Fibroblast of pulmonary artery (primary cell): ENCODE data around the gene FKBP9.

ENCODE experiments used
- DNase-seq: peaks from one replicate; pipeline ENCODE4 v3.0.0-alpha.2; 2010; ENCODE audit warnings: low read depth
- H3K4me3 ChIP-seq: replicated peaks from 2 replicates; pipeline ENCODE4 v1.5.1; 2011; ENCODE audit warnings: low read depth, mild to moderate bottlenecking, control low read depth, low read length, moderate library complexity
- TF ChIP-seq, protein P1 (sequence below): IDR thresholded peaks from 2 replicates; pipeline ENCODE4 v1.5.1; 2011; ENCODE audit warnings: mild to moderate bottlenecking, control low read depth, low read length, inconsistent platforms; ENCODE audit errors: missing control alignments

Gene FKBP9

GRCh38 chr7:32928785-32929298 lies 28.4 kb upstream of the FKBP9 start:
- no peak overlapping the region for H3K4me3 ChIP-seq
- no peak for DNase-seq
- TF ChIP-seq, protein P1, sequence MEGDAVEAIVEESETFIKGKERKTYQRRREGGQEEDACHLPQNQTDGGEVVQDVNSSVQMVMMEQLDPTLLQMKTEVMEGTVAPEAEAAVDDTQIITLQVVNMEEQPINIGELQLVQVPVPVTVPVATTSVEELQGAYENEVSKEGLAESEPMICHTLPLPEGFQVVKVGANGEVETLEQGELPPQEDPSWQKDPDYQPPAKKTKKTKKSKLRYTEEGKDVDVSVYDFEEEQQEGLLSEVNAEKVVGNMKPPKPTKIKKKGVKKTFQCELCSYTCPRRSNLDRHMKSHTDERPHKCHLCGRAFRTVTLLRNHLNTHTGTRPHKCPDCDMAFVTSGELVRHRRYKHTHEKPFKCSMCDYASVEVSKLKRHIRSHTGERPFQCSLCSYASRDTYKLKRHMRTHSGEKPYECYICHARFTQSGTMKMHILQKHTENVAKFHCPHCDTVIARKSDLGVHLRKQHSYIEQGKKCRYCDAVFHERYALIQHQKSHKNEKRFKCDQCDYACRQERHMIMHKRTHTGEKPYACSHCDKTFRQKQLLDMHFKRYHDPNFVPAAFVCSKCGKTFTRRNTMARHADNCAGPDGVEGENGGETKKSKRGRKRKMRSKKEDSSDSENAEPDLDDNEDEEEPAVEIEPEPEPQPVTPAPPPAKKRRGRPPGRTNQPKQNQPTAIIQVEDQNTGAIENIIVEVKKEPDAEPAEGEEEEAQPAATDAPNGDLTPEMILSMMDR, result no peak

DNA sequence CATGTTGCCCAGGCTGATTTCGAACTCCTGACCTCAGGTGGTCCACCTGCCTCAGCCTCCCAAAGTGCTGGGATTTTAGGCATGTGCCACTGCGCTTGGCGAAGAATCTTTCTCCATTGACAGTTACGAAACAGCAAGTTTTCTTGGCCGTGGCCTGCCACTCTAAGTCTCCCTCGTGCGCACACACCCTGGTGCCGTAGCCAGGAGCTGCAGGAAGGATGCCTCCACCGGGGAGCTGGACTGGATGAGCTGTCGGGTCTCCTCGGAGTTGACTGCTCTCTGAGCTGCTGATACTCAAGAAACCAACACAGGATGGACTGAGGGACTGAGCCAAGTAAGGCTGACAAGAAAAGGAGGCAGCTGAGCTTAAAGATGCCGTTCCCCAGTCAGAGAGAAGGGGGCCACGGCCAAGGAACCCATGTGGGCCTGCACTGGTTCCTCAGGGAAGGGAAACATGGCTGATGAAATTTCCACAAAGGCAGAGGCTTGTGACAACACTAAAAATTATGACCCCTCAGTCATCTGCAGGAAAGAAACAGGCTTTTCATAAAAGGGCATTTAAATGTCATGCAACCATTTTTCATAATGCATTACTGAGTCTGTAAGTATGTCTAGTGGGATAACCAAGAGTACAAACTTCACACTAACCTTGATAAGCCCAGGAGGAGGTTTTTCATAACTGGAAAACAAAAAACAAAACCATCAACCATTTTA lies 27.7 kb upstream of the FKBP9 start:
- no peak overlapping the region for H3K4me3 ChIP-seq
- TF ChIP-seq, protein P1, result no peak
- no peak for DNase-seq

DNA sequence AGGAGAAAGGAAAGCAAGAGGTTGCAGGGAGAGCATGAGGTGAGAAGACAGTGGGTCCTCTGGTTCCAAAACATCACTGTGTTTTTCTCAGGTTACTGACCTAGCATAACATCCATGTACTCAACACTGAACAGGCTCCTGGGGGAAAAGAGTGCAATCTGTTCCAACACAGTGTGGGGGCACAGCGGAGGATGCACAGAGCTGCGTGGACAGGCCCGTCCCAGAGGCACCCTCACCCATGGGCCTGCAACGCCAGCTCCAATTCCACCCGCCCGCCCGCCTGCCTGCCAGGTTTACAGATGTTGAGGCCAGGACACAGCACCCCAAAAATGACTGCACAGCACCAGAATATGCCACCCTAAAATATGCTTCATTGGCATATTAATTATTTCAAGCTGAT lies 26.9 kb upstream of the FKBP9 start:
- no peak overlapping the region for H3K4me3 ChIP-seq
- TF ChIP-seq, protein P1, result no peak
- no peak for DNase-seq

GRCh38 chr7:32935558-32935957 lies 21.7 kb upstream of the FKBP9 start:
- DNase-seq, result no peak
- TF ChIP-seq, protein P1, result no peak

GRCh38 chr7:32936689-32937088 lies 20.6 kb upstream of the FKBP9 start:
- H3K4me3 ChIP-seq, result no peak overlapping the region
- DNase-seq, result no peak
- TF ChIP-seq, protein P1, result no peak

More at GRCh38 chr7:32935558-32935957, 21.7 kb upstream of the FKBP9 start:
- H3K4me3 ChIP-seq, result no peak overlapping the region

GRCh38 chr7:32937344-32938174 lies 19.7 kb upstream of the FKBP9 start:
- peak; percentile 57 for DNase-seq
- no peak overlapping the region for H3K4me3 ChIP-seq
- TF ChIP-seq, protein P1, result no peak
